PC-3 (cell line): ENCODE results near the gene ZYG11B.

ENCODE experiments used
- CTCF ChIP-seq: fragments of 300-600 bp; sonication (generic); conservative IDR thresholded peaks from 2 replicates; pipeline ENCODE4 v1.5.1; 2017; ENCODE audit warnings: antibody characterized with exemption, low read depth, mild to moderate bottlenecking, low read length
- EZH2 ChIP-seq: fragments of 300-600 bp; sonication (generic); IDR thresholded peaks from one replicate; pipeline ENCODE4 v1.6.1; 2017; ENCODE audit warnings: antibody characterized with exemption, mild to moderate bottlenecking, low read length; ENCODE audit not compliant: unreplicated experiment
- EZH2phosphoT487 ChIP-seq: fragments of 300-600 bp; sonication (generic); IDR thresholded peaks from 2 replicates; pipeline ENCODE4 v1.6.1; 2018; ENCODE audit warnings: mild to moderate bottlenecking, antibody characterized with exemption, low read length, borderline replicate concordance

DNA sequence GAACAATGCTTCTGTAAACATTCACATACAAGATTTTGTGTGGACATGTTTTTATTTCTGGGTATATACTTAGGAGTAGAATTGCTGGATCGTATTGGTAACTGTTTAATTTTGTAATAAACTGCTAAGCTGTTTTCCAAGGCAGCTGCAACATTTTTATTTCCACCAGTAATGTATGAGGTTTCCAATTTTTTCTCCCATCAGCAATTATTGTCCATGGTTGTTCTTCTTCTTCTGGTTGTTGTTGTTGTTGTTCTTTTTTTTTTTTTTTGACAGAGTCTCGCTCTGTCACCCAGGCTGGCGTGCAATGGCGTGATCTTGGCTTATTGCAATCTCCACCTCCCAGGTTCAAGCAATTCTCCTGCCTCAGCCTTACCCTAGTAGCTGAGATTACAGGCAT is 26.9 kb downstream of the ZYG11B start:
- no peak for TF ChIP-seq CTCF
- no peak for TF ChIP-seq EZH2
- TF ChIP-seq EZH2phosphoT487, result no peak
